WTC11 (cell line): ENCODE measurements around the gene CBX2. TPM values are rescaled to one million over a fixed set of nuclear protein-coding genes. Genes with fewer than 3 reads are reported as not detected.
A peak's percentile ranks its signal among the peaks of the same experiment; 100 is the strongest.

Experiments
- ATAC-seq: fragments of 200-7000 bp; cut with Tn5 transposase; 2 replicates; pipeline ENCODE4 v1.10.0; 2021; ENCODE audit warnings: mild to moderate bottlenecking, moderate library complexity
- CTCF ChIA-PET: fragments of 300-600 bp; sonication (Branson Sonifier 250); formaldehyde crosslinking; loops from one replicate; lab custom pipeline; 2021; ENCODE audit warnings: antibody characterized with exemption; lab: Charles Lee
- POLR2A ChIA-PET: fragments of 350-600 bp; sonication (Branson Sonifier 250); formaldehyde crosslinking; loops from one replicate; lab custom pipeline; 2021; ENCODE audit warnings: antibody characterized with exemption; lab: Charles Lee
- DNase-seq: peaks from one replicate; pipeline ENCODE4 v3.0.0; 2021; ENCODE audit warnings: low spot score
- H3K27ac Mint-ChIP-seq: 2 replicates; pipeline ENCODE4 v1.8.0; 2021; ENCODE audit warnings: mixed read lengths
- H3K27me3 Mint-ChIP-seq: 2 replicates; pipeline ENCODE4 v1.8.0; 2021; ENCODE audit warnings: low read depth, mild to moderate bottlenecking, moderate library complexity, mixed read lengths
- H3K36me3 Mint-ChIP-seq: 2 replicates; pipeline ENCODE4 v1.8.0; 2021; ENCODE audit warnings: mixed read lengths
- H3K4me1 Mint-ChIP-seq: 2 replicates; pipeline ENCODE4 v1.8.0; 2022; ENCODE audit warnings: mixed read lengths
- H3K4me3 Mint-ChIP-seq: 2 replicates; pipeline ENCODE4 v1.8.0; 2021; ENCODE audit warnings: mild to moderate bottlenecking, moderate library complexity, mixed read lengths
- H3K9me3 Mint-ChIP-seq: 2 replicates; pipeline ENCODE4 v1.8.0; 2021; ENCODE audit warnings: mixed read lengths
- ARID4B ChIP-seq: sonication (generic); formaldehyde crosslinking; IDR thresholded peaks from 2 replicates; pipeline ENCODE4 v1.8.0; 2023; ENCODE audit warnings: missing genetic modification reagents, mild to moderate bottlenecking, borderline replicate concordance
- ATF3 ChIP-seq: sonication (generic); formaldehyde crosslinking; conservative IDR thresholded peaks from 2 replicates; pipeline ENCODE4 v1.8.1; 2022; ENCODE audit warnings: mild to moderate bottlenecking, missing genetic modification reagents
- CREB1 ChIP-seq: sonication (generic); formaldehyde crosslinking; IDR thresholded peaks from 2 replicates; pipeline ENCODE4 v1.8.0; 2023; ENCODE audit warnings: mild to moderate bottlenecking, missing genetic modification reagents
- CREM ChIP-seq: sonication (generic); formaldehyde crosslinking; IDR thresholded peaks from 2 replicates; pipeline ENCODE4 v1.8.1; 2022; ENCODE audit warnings: mild to moderate bottlenecking, missing genetic modification reagents, moderate library complexity
- E2F1 ChIP-seq: sonication (generic); formaldehyde crosslinking; IDR thresholded peaks from 2 replicates; pipeline ENCODE4 v1.8.0; 2022; ENCODE audit warnings: mild to moderate bottlenecking, missing genetic modification reagents
- GRHL2 ChIP-seq: fragments of 250-450 bp; sonication (Bioruptor Pico); IDR thresholded peaks from 2 replicates; pipeline ENCODE4 v1.8.0; 2022; ENCODE audit warnings: mild to moderate bottlenecking, moderate library complexity; ENCODE audit not compliant: insufficient replicate concordance, severe bottlenecking
- NR1H2 ChIP-seq: sonication (generic); formaldehyde crosslinking; IDR thresholded peaks from 2 replicates; pipeline ENCODE4 v1.9.0; 2021; ENCODE audit warnings: mild to moderate bottlenecking, moderate library complexity, missing genetic modification reagents
- PRDM15 ChIP-seq: sonication (generic); formaldehyde crosslinking; IDR thresholded peaks from 2 replicates; pipeline ENCODE4 v1.8.0; 2022; ENCODE audit warnings: missing genetic modification reagents
- PREB ChIP-seq: sonication (generic); formaldehyde crosslinking; IDR thresholded peaks from 2 replicates; pipeline ENCODE4 v1.8.1; 2022; ENCODE audit warnings: mild to moderate bottlenecking, missing genetic modification reagents, moderate library complexity, borderline replicate concordance
- STAT6 ChIP-seq: sonication (generic); formaldehyde crosslinking; conservative IDR thresholded peaks from 2 replicates; pipeline ENCODE4 v1.8.1; 2023; ENCODE audit warnings: mild to moderate bottlenecking, low read depth, missing genetic modification reagents, moderate library complexity
- ZNF232 ChIP-seq: sonication (generic); formaldehyde crosslinking; IDR thresholded peaks from 2 replicates; pipeline ENCODE4 v1.8.0; 2022; ENCODE audit warnings: mild to moderate bottlenecking, missing genetic modification reagents
- total RNA-seq: library from RNA; stranded (reverse); gene quantifications from 3 replicates; pipeline ENCODE4 v1.2.3, GENCODE V29; 2021
- TF ChIP-seq, protein P1 (sequence below): sonication (generic); formaldehyde crosslinking; IDR thresholded peaks from 2 replicates; pipeline ENCODE4 v1.8.0; 2023; ENCODE audit warnings: mild to moderate bottlenecking, missing genetic modification reagents
- TF ChIP-seq, protein P2 (sequence below): fragments of 250-450 bp; sonication (Bioruptor Pico); IDR thresholded peaks from 2 replicates; pipeline ENCODE4 v1.9.0; 2021; ENCODE audit warnings: mild to moderate bottlenecking, borderline replicate concordance

The CBX2 gene
- total RNA-seq, 1 experiment from 2014 or later, result 85.5 TPM

DNA sequence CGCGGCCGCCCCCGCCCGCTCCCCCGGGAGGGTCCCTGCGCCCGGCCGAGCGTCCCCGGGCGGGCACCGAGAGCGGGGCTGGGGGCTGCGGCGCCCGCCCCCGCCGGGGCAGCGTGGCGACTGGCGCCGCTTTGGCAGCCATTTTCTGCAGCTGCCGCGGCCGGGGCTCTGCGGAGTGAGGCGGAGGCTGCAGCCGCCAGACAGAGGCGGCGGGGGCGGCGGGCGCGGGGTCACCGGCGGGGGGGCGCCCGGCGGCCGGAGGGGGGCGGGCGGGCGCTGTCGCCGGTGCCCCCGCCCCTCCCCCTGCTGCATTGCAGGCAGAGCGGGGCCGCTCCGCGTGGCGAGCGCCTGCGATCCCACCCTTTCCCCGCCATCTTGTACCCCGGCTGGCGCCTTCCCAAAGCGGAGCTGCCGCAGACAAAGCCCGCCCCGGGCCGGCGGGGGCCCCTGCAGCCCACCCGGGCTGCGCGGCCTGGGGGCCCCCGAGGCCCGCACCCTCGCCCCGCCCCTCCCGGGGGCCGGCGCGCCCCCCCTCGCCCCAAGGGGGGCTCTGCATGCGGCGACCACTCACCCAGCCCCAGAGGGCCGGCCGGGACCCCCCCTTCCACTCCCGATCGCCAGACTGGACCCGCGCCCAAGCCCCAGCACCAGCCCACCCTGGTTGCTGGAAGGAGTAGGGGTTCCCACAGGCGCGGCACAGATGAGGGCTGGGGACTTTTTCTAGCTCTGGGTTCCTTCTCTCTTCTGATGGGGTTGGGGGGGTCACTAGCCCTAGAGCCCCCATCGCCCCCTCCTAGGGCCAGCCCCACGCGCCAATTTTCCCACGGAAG lies 35.6 kb downstream of the CBX2 start:
- Mint-ChIP-seq H3K4me3 (peak overlapping the region; percentile 38), H3K27ac (no peak overlapping the region), H3K36me3 (peaks cover 4% of the 10 kb centered on the region; the same call in 1 of the 2 replicates), H3K9me3 (no peaks in the 10 kb centered on the region), H3K27me3 (peaks cover 92% of the 10 kb centered on the region), H3K4me1 (peaks cover 30% of the 10 kb centered on the region)
- ATAC-seq, result no peak
- ChIA-PET POLR2A (interaction anchor here (1.6 to 7.0 kb wide), 2 partner anchors 22 to 26 kb away, joined by 5 to 68 read pairs; partner anchors contain the start of gene CBX4), CTCF (interaction anchor here (0.6 to 20.8 kb wide), 13 partner anchors 9 to 177 kb away, joined by 3 to 464 read pairs (median 4); partner anchors contain the start of genes CBX4 and CBX8)
- no peak for DNase-seq
- no peak for TF ChIP-seq CREM (CRISPR knock-in tag)
- TF ChIP-seq, protein P1, sequence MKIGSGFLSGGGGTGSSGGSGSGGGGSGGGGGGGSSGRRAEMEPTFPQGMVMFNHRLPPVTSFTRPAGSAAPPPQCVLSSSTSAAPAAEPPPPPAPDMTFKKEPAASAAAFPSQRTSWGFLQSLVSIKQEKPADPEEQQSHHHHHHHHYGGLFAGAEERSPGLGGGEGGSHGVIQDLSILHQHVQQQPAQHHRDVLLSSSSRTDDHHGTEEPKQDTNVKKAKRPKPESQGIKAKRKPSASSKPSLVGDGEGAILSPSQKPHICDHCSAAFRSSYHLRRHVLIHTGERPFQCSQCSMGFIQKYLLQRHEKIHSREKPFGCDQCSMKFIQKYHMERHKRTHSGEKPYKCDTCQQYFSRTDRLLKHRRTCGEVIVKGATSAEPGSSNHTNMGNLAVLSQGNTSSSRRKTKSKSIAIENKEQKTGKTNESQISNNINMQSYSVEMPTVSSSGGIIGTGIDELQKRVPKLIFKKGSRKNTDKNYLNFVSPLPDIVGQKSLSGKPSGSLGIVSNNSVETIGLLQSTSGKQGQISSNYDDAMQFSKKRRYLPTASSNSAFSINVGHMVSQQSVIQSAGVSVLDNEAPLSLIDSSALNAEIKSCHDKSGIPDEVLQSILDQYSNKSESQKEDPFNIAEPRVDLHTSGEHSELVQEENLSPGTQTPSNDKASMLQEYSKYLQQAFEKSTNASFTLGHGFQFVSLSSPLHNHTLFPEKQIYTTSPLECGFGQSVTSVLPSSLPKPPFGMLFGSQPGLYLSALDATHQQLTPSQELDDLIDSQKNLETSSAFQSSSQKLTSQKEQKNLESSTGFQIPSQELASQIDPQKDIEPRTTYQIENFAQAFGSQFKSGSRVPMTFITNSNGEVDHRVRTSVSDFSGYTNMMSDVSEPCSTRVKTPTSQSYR (CRISPR knock-in tag), result no peak
- no peak for TF ChIP-seq E2F1 (CRISPR knock-in tag)
- no peak for TF ChIP-seq CREB1 (CRISPR knock-in tag)
- TF ChIP-seq ZNF232 (CRISPR knock-in tag), result no peak
- no peak for TF ChIP-seq NR1H2 (CRISPR knock-in tag)
- TF ChIP-seq, protein P2, sequence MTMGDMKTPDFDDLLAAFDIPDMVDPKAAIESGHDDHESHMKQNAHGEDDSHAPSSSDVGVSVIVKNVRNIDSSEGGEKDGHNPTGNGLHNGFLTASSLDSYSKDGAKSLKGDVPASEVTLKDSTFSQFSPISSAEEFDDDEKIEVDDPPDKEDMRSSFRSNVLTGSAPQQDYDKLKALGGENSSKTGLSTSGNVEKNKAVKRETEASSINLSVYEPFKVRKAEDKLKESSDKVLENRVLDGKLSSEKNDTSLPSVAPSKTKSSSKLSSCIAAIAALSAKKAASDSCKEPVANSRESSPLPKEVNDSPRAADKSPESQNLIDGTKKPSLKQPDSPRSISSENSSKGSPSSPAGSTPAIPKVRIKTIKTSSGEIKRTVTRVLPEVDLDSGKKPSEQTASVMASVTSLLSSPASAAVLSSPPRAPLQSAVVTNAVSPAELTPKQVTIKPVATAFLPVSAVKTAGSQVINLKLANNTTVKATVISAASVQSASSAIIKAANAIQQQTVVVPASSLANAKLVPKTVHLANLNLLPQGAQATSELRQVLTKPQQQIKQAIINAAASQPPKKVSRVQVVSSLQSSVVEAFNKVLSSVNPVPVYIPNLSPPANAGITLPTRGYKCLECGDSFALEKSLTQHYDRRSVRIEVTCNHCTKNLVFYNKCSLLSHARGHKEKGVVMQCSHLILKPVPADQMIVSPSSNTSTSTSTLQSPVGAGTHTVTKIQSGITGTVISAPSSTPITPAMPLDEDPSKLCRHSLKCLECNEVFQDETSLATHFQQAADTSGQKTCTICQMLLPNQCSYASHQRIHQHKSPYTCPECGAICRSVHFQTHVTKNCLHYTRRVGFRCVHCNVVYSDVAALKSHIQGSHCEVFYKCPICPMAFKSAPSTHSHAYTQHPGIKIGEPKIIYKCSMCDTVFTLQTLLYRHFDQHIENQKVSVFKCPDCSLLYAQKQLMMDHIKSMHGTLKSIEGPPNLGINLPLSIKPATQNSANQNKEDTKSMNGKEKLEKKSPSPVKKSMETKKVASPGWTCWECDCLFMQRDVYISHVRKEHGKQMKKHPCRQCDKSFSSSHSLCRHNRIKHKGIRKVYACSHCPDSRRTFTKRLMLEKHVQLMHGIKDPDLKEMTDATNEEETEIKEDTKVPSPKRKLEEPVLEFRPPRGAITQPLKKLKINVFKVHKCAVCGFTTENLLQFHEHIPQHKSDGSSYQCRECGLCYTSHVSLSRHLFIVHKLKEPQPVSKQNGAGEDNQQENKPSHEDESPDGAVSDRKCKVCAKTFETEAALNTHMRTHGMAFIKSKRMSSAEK (CRISPR knock-in tag), result no peak
- no peak for TF ChIP-seq STAT6 (CRISPR knock-in tag)
- no peak for TF ChIP-seq ARID4B (CRISPR knock-in tag)
- no peak for TF ChIP-seq PREB
- TF ChIP-seq ATF3 (CRISPR knock-in tag), result no peak
- no peak for TF ChIP-seq GRHL2 (CRISPR knock-in tag)
- TF ChIP-seq PRDM15 (CRISPR knock-in tag), result no peak
